Measurements from ENCODE around the gene VAC14.

The VAC14 gene

GRCh38 chr16:70784692-70785555 lies 16.0 kb downstream of the VAC14 start:
- no peak for DNase-seq

- no peak for DNase-seq
These were observed 18.7 kb downstream of the VAC14 start for GRCh38 chr16:70782237-70782636.

GRCh38 chr16:70781800-70782199 lies 19.2 kb downstream of the VAC14 start:
- DNase-seq: no peak

- DNase-seq: no peak
These were observed 20.4 kb downstream of the VAC14 start for GRCh38 chr16:70780546-70780945.

- DNase-seq: no peak
These were observed 21.6 kb downstream of the VAC14 start for GRCh38 chr16:70779361-70779760.

- DNase-seq: no peak
These were observed 22.1 kb downstream of the VAC14 start for GRCh38 chr16:70778901-70779309.

- DNase-seq: no peak
These were observed 23.0 kb downstream of the VAC14 start for GRCh38 chr16:70777973-70778406.

- DNase-seq: no peak
These were observed 23.5 kb downstream of the VAC14 start for GRCh38 chr16:70777496-70777895.

GRCh38 chr16:70775399-70775798 lies 25.6 kb downstream of the VAC14 start:
- no peak for DNase-seq

- no peak for DNase-seq
These were observed 26.7 kb downstream of the VAC14 start for GRCh38 chr16:70774261-70774660.

- no peak for DNase-seq
These were observed 28.5 kb downstream of the VAC14 start for GRCh38 chr16:70772493-70772892.

GRCh38 chr16:70770626-70771552 lies 30.1 kb downstream of the VAC14 start:
- DNase-seq: peak; percentile 90

- DNase-seq: no peak
These were observed 30.7 kb downstream of the VAC14 start for GRCh38 chr16:70770291-70770625.

GRCh38 chr16:70769761-70770160 lies 31.2 kb downstream of the VAC14 start:
- DNase-seq: no peak

- no peak for DNase-seq
These were observed 31.8 kb downstream of the VAC14 start for GRCh38 chr16:70769131-70769530.

- DNase-seq: no peak
These were observed 32.8 kb downstream of the VAC14 start for GRCh38 chr16:70768203-70768580.

GRCh38 chr16:70767377-70768202 lies 33.4 kb downstream of the VAC14 start:
- no peak for DNase-seq

GRCh38 chr16:70766658-70767057 lies 34.3 kb downstream of the VAC14 start:
- DNase-seq: no peak

GRCh38 chr16:70766176-70766575 lies 34.8 kb downstream of the VAC14 start:
- no peak for DNase-seq

- no peak for DNase-seq
These were observed 35.5 kb downstream of the VAC14 start for GRCh38 chr16:70765491-70765890.

GRCh38 chr16:70764632-70765031 lies 36.3 kb downstream of the VAC14 start:
- no peak for DNase-seq

GRCh38 chr16:70760221-70760620 lies 40.7 kb downstream of the VAC14 start:
- no peak for DNase-seq

- no peak for DNase-seq
These were observed 41.3 kb downstream of the VAC14 start for GRCh38 chr16:70759666-70760065.
